ENCODE measurements around the gene ODAD2. TPM values are rescaled to one million over a fixed set of nuclear protein-coding genes. Genes with fewer than 3 reads are reported as not detected.
"Not testable (repeated sequence)": the region's sequence is repeated elsewhere in the genome, so short reads cannot be mapped to it uniquely, and the experiment has no call there.

Gene ODAD2
- total RNA-seq, 1 donor from 2014 or later = 0.85 TPM

GRCh38 chr10:27969931-27970330 is 28.9 kb downstream of the ODAD2 start:
- not testable (repeated sequence) for DNase-seq

GRCh38 chr10:27959093-27959715 is 39.7 kb downstream of the ODAD2 start:
- no peak for DNase-seq

GRCh38 chr10:27958383-27958782 is 40.5 kb downstream of the ODAD2 start:
- not testable (repeated sequence) for DNase-seq

GRCh38 chr10:27950242-27950564 is 48.7 kb downstream of the ODAD2 start:
- DNase-seq = no peak

- DNase-seq = no peak
Observed at GRCh38 chr10:27949528-27950241, 49.2 kb downstream of the ODAD2 start.

- no peak for DNase-seq
Observed at GRCh38 chr10:27948186-27948585, 50.7 kb downstream of the ODAD2 start.

- DNase-seq = no peak
Observed at GRCh38 chr10:27947540-27947939, 51.3 kb downstream of the ODAD2 start.

- no peak for DNase-seq
Observed at GRCh38 chr10:27944005-27944404, 54.9 kb downstream of the ODAD2 start.

GRCh38 chr10:27914888-27915287 is 84.0 kb downstream of the ODAD2 start:
- no peak for DNase-seq

- no peak for DNase-seq
Observed at GRCh38 chr10:27912231-27912630, 86.6 kb downstream of the ODAD2 start.

- DNase-seq = no peak
Observed at GRCh38 chr10:27911539-27911938, 87.3 kb downstream of the ODAD2 start.

GRCh38 chr10:27911011-27911410 is 87.9 kb downstream of the ODAD2 start:
- DNase-seq = no peak

- no peak for DNase-seq
Observed at GRCh38 chr10:27908231-27908630, 90.6 kb downstream of the ODAD2 start.

- DNase-seq = peak; percentile 9
Observed at GRCh38 chr10:27899485-27899884, 99.4 kb downstream of the ODAD2 start.

GRCh38 chr10:27899058-27899457 is 99.8 kb downstream of the ODAD2 start:
- DNase-seq = no peak

GRCh38 chr10:27893358-27893954 is 105.4 kb downstream of the ODAD2 start:
- peak; percentile 85 for DNase-seq

- DNase-seq = no peak
Observed at GRCh38 chr10:27890971-27891370, 107.9 kb downstream of the ODAD2 start.

GRCh38 chr10:27889518-27889917 is 109.4 kb downstream of the ODAD2 start:
- DNase-seq = no peak

GRCh38 chr10:27884185-27884641 is 114.7 kb downstream of the ODAD2 start:
- DNase-seq = no peak

- DNase-seq = no peak
Observed at GRCh38 chr10:27878281-27878680, 120.6 kb downstream of the ODAD2 start.

GRCh38 chr10:27865221-27865635 is 133.7 kb downstream of the ODAD2 start:
- peak; percentile 10 for DNase-seq

GRCh38 chr10:27861781-27862180 is 137.1 kb downstream of the ODAD2 start:
- no peak for DNase-seq

GRCh38 chr10:27857616-27858015 is 141.3 kb downstream of the ODAD2 start:
- DNase-seq = peak; percentile 4

- peak; percentile 12 for DNase-seq
Observed at GRCh38 chr10:27844223-27844622, 154.7 kb downstream of the ODAD2 start.
